SK-N-SH (cell line): ENCODE results near the gene GIT2. TPM values are rescaled to one million over a fixed set of nuclear protein-coding genes. Genes with fewer than 3 reads are reported as not detected.

Source experiments
- CTCF ChIA-PET: fragments of 300-600, 350-600 bp; formaldehyde crosslinking; extraction: SDS; loops from one replicate; lab custom pipeline; 2021; lab: Yijun Ruan, JAX
- POLR2A ChIA-PET: fragments of 350-600 bp; sonication (Branson Sonifier 250); formaldehyde crosslinking; extraction: SDS; loops from one replicate; lab custom pipeline; 2020; ENCODE audit warnings: antibody characterized with exemption, inconsistent platforms; lab: Yijun Ruan, JAX
- DNase-seq: peaks from one replicate; pipeline ENCODE4 v3.0.0; 2012
- H2AFZ ChIP-seq: fragments of 200-600 bp; sonication (generic); 2 replicates; pipeline ENCODE4 v1.8.1; 2016; ENCODE audit warnings: antibody characterized with exemption, mild to moderate bottlenecking, low read depth
- H3F3A ChIP-seq: fragments of 200-600 bp; sonication (generic); replicated peaks from 2 replicates; pipeline ENCODE3; 2016; ENCODE audit warnings: antibody characterized with exemption, mild to moderate bottlenecking; ENCODE audit not compliant: insufficient read depth
- H3K27ac ChIP-seq, 2 experiments: fragments of 200-500 bp in 1 of 2; fragments of 200-600 bp in 1 of 2; sonication (Bioruptor generic) in 1 of 2; sonication (generic), shearing (Covaris generic) in 1 of 2; 2 replicates each; pipeline versions ENCODE4 v1.5.1 to v1.6.1; 2014 to 2016; ENCODE audit warnings: low read depth in 2 of 2, inconsistent platforms in 1 of 2, low read length in 1 of 2, mild to moderate bottlenecking in 1 of 2, mixed read lengths in 1 of 2
- H3K27me3 ChIP-seq: fragments of 200-600 bp; sonication (generic), shearing (Covaris generic); 2 replicates; pipeline ENCODE4 v1.6.1; 2016; ENCODE audit warnings: mixed run types; ENCODE audit not compliant: insufficient read depth
- H3K36me3 ChIP-seq, 2 experiments: fragments of 200-500 bp in 1 of 2; fragments of 200-600 bp in 1 of 2; sonication (Bioruptor generic) in 1 of 2; sonication (generic) in 1 of 2; replicated peaks in 1 of 2; 2 replicates each; pipeline versions ENCODE3 to v1.5.1; 2014 to 2016; ENCODE audit warnings: low read length in 1 of 2, mild to moderate bottlenecking in 1 of 2; ENCODE audit not compliant: insufficient read depth in 2 of 2, control insufficient read depth in 1 of 2
- H3K4me1 ChIP-seq, 2 experiments: fragments of 200-500 bp in 1 of 2; fragments of 200-600 bp in 1 of 2; sonication (Bioruptor generic) in 1 of 2; sonication (generic), shearing (Covaris generic) in 1 of 2; 2 replicates each; pipeline versions ENCODE4 v1.5.1 to v1.6.1; 2014 to 2016; ENCODE audit warnings: low read depth in 1 of 2, low read length in 1 of 2, mixed run types in 1 of 2; ENCODE audit not compliant: insufficient read depth in 2 of 2, control insufficient read depth in 1 of 2
- H3K4me2 ChIP-seq: fragments of 200-600 bp; sonication (generic), shearing (Covaris generic); 2 replicates; pipeline ENCODE4 v1.6.1; 2017; ENCODE audit warnings: mixed run types
- H3K4me3 ChIP-seq, 2 experiments: fragments of 200-500 bp in 1 of 2; fragments of 200-600 bp in 1 of 2; sonication (Bioruptor generic) in 1 of 2; sonication (generic), shearing (Covaris generic) in 1 of 2; 2 replicates each; pipeline versions ENCODE4 v1.5.1 to v1.8.1; 2014 to 2016; ENCODE audit warnings: low read depth in 2 of 2, inconsistent platforms in 1 of 2, low read length in 1 of 2, mild to moderate bottlenecking in 1 of 2, mixed read lengths in 1 of 2, moderate library complexity in 1 of 2
- H3K79me2 ChIP-seq: fragments of 200-600 bp; sonication (generic); 2 replicates; pipeline ENCODE4 v1.8.1; 2017; ENCODE audit warnings: mild to moderate bottlenecking; ENCODE audit not compliant: insufficient read depth
- H3K9ac ChIP-seq: fragments of 200-600 bp; sonication (generic); 2 replicates; pipeline ENCODE4 v1.6.1; 2017; ENCODE audit warnings: mixed run types
- H3K9me2 ChIP-seq: fragments of 200-600 bp; sonication (generic); 2 replicates; pipeline ENCODE4 v1.6.1; 2017; ENCODE audit warnings: mixed run types
- H3K9me3 ChIP-seq: fragments of 200-600 bp; sonication (generic); 2 replicates; pipeline ENCODE4 v1.6.1; 2017; ENCODE audit warnings: mixed run types, mild to moderate bottlenecking, moderate library complexity
- H4K20me1 ChIP-seq: fragments of 200-600 bp; sonication (generic); 2 replicates; pipeline ENCODE4 v1.6.1; 2017; ENCODE audit warnings: mild to moderate bottlenecking, mixed run types; ENCODE audit not compliant: insufficient read depth
- FOXJ3 ChIP-seq: sonication (generic); formaldehyde crosslinking; IDR thresholded peaks from 2 replicates; pipeline ENCODE4 v1.5.1; 2020; ENCODE audit warnings: mild to moderate bottlenecking, missing genetic modification reagents
- GATA2 ChIP-seq: sonication (generic); formaldehyde crosslinking; IDR thresholded peaks from 2 replicates; pipeline ENCODE4 v1.5.0; 2020; ENCODE audit warnings: mild to moderate bottlenecking, missing genetic modification reagents
- REST ChIP-seq: IDR thresholded peaks from 2 replicates; pipeline ENCODE4 v1.6.1; 2012; ENCODE audit warnings: mild to moderate bottlenecking, low read depth, low read length, moderate library complexity
- RFX5 ChIP-seq: IDR thresholded peaks from 2 replicates; pipeline ENCODE4 v1.6.1; 2012; ENCODE audit warnings: mild to moderate bottlenecking, improper control_type of control experiment, low read length
- SIN3A ChIP-seq: IDR thresholded peaks from 2 replicates; pipeline ENCODE4 v1.6.1; 2012; ENCODE audit warnings: low read depth, mild to moderate bottlenecking, low read length, moderate library complexity, borderline replicate concordance
- SMC3 ChIP-seq: IDR thresholded peaks from 2 replicates; pipeline ENCODE4 v1.6.1; 2012; ENCODE audit warnings: low read depth, low read length, improper control_type of control experiment
- USF2 ChIP-seq: fragments of 150-350 bp; IDR thresholded peaks from 2 replicates; pipeline ENCODE4 v1.6.1; 2017; ENCODE audit warnings: antibody characterized with exemption, low read length, low read depth, borderline replicate concordance
- WGBS: methylation state at CpG from one replicate; pipeline ENCODE4 v1.1.6; 2017; ENCODE audit warnings: low lambda C conversion rate; 5-methylcytosine and 5-hydroxymethylcytosine counted together
- polyA plus RNA-seq, 3 experiments: library from polyadenylated mRNA; depleted of rRNA; stranded (reverse); fragments of >200 nt; gene quantifications; 2 replicates each; pipeline ENCODE4 v1.2.3, GENCODE V29; 2012
- TF ChIP-seq, protein P1 (sequence below): IDR thresholded peaks from 2 replicates; pipeline ENCODE4 v1.4.0; 2012; ENCODE audit warnings: low read depth, borderline replicate concordance

The GIT2 gene
- polyA plus RNA-seq, 1 of the 3 experiments (the other 2 are of a cell fraction), result 21.2 TPM

DNA sequence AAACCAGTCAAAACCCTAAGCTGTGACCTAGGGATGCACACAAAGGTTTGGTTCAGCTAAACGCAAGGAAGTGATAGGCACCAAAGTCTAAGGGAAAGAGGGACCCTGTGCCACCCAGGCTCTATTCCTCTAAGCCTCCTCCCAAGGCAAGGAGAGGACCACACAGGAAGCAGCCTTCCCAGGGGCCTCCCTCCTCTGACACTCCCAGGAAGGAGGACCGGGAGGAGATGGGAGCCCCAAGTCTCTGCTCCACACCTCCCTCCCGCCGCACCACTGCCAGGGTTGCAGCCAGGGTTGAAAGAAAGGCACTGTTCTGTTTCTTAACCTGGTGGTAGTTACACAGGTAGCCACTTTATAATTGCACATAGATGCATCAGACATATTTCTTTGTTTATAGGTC, 74.2 kb downstream of the GIT2 start (continued):
- no peak for TF ChIP-seq USF2
- TF ChIP-seq FOXJ3 (CRISPR knock-in tag), result no peak
- no peak for TF ChIP-seq RFX5
- TF ChIP-seq, all 33 proteins: peak for 0

DNA sequence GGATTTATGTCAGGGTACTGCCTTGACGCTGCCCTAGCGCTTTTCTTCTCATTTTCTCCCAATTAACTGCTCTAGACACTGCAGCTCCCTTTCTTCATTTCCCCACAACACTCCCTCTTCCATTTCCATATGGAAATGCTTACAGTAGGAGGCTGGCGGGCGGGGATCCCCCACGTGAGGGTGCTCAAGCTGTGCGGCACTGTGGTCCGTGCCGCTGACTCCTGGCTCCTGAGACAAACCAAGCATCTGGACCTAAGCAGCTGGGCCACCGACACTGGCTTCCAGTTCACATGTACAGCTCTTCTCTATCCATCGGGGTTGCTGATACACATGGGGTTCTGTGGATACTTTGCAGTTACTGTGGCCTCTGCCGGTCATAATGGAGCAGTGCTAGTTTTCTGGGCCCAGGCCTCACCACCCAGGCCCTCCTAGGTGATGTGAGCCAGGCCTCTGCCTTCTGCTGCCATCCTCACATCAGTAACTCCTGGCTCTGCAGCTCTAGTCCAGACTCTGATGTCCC, 75.8 kb downstream of the GIT2 start:
- no peak for TF ChIP-seq GATA2 (CRISPR knock-in tag)
- TF ChIP-seq SIN3A, result no peak
- TF ChIP-seq SMC3, result no peak
- TF ChIP-seq, protein P1, sequence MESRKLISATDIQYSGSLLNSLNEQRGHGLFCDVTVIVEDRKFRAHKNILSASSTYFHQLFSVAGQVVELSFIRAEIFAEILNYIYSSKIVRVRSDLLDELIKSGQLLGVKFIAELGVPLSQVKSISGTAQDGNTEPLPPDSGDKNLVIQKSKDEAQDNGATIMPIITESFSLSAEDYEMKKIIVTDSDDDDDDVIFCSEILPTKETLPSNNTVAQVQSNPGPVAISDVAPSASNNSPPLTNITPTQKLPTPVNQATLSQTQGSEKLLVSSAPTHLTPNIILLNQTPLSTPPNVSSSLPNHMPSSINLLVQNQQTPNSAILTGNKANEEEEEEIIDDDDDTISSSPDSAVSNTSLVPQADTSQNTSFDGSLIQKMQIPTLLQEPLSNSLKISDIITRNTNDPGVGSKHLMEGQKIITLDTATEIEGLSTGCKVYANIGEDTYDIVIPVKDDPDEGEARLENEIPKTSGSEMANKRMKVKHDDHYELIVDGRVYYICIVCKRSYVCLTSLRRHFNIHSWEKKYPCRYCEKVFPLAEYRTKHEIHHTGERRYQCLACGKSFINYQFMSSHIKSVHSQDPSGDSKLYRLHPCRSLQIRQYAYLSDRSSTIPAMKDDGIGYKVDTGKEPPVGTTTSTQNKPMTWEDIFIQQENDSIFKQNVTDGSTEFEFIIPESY, result no peak
- TF ChIP-seq REST, result no peak
- peaks cover 17 to 26% of the 10 kb centered on the region in 2 experiments for H3K36me3 ChIP-seq
- H3K27ac ChIP-seq, result no peak overlapping the region
- H4K20me1 ChIP-seq, result no peaks in the 10 kb centered on the region
- 94% methylated on average over 11 of the region's 11 CpGs for WGBS
- no peaks in the 10 kb centered on the region for H3K9me2 ChIP-seq
- H2AFZ ChIP-seq, result no peak overlapping the region
- no peaks in the 10 kb centered on the region for H3K27me3 ChIP-seq
- H3K9me3 ChIP-seq, result no peaks in the 10 kb centered on the region
- no peaks in the 10 kb centered on the region for H3K79me2 ChIP-seq
- ChIA-PET CTCF (interaction anchor here (0.8 to 1.5 kb wide), 3 partner anchors 10 to 75 kb away, joined by 3 to 4 read pairs (median 3); no protein-coding TSS in a partner anchor), POLR2A (no interaction called here)
- H3K9ac ChIP-seq, result no peak overlapping the region
- no peaks in the 10 kb centered on the region for H3F3A ChIP-seq
- no peak overlapping the region for H3K4me2 ChIP-seq
- DNase-seq, result no peak
- peaks cover 0 to 10% of the 10 kb centered on the region in 2 experiments; a peak in 1 of 4 replicates for H3K4me1 ChIP-seq
- H3K4me3 ChIP-seq, result no peak overlapping the region
